SK-N-SH (cell line): ENCODE data around the gene TXNL4B. TPM values are rescaled to one million over a fixed set of nuclear protein-coding genes. Genes with fewer than 3 reads are reported as not detected.

Experiments used
- CTCF ChIA-PET: fragments of 300-600, 350-600 bp; formaldehyde crosslinking; extraction: SDS; loops from one replicate; lab custom pipeline; 2021; lab: Yijun Ruan, JAX
- POLR2A ChIA-PET: fragments of 350-600 bp; sonication (Branson Sonifier 250); formaldehyde crosslinking; extraction: SDS; loops from one replicate; lab custom pipeline; 2020; ENCODE audit warnings: antibody characterized with exemption, inconsistent platforms; lab: Yijun Ruan, JAX
- DNase-seq: peaks from one replicate; pipeline ENCODE4 v3.0.0; 2012
- H2AFZ ChIP-seq: fragments of 200-600 bp; sonication (generic); 2 replicates; pipeline ENCODE4 v1.8.1; 2016; ENCODE audit warnings: antibody characterized with exemption, mild to moderate bottlenecking, low read depth
- H3F3A ChIP-seq: fragments of 200-600 bp; sonication (generic); replicated peaks from 2 replicates; pipeline ENCODE3; 2016; ENCODE audit warnings: antibody characterized with exemption, mild to moderate bottlenecking; ENCODE audit not compliant: insufficient read depth
- H3K27ac ChIP-seq, 2 experiments: fragments of 200-500 bp in 1 of 2; fragments of 200-600 bp in 1 of 2; sonication (Bioruptor generic) in 1 of 2; sonication (generic), shearing (Covaris generic) in 1 of 2; 2 replicates each; pipeline versions ENCODE4 v1.5.1 to v1.6.1; 2014 to 2016; ENCODE audit warnings: low read depth in 2 of 2, inconsistent platforms in 1 of 2, low read length in 1 of 2, mild to moderate bottlenecking in 1 of 2, mixed read lengths in 1 of 2
- H3K27me3 ChIP-seq: fragments of 200-600 bp; sonication (generic), shearing (Covaris generic); 2 replicates; pipeline ENCODE4 v1.6.1; 2016; ENCODE audit warnings: mixed run types; ENCODE audit not compliant: insufficient read depth
- H3K36me3 ChIP-seq, 2 experiments: fragments of 200-500 bp in 1 of 2; fragments of 200-600 bp in 1 of 2; sonication (Bioruptor generic) in 1 of 2; sonication (generic) in 1 of 2; replicated peaks in 1 of 2; 2 replicates each; pipeline versions ENCODE3 to v1.5.1; 2014 to 2016; ENCODE audit warnings: low read length in 1 of 2, mild to moderate bottlenecking in 1 of 2; ENCODE audit not compliant: insufficient read depth in 2 of 2, control insufficient read depth in 1 of 2
- H3K4me1 ChIP-seq, 2 experiments: fragments of 200-500 bp in 1 of 2; fragments of 200-600 bp in 1 of 2; sonication (Bioruptor generic) in 1 of 2; sonication (generic), shearing (Covaris generic) in 1 of 2; 2 replicates each; pipeline versions ENCODE4 v1.5.1 to v1.6.1; 2014 to 2016; ENCODE audit warnings: low read depth in 1 of 2, low read length in 1 of 2, mixed run types in 1 of 2; ENCODE audit not compliant: insufficient read depth in 2 of 2, control insufficient read depth in 1 of 2
- H3K4me2 ChIP-seq: fragments of 200-600 bp; sonication (generic), shearing (Covaris generic); 2 replicates; pipeline ENCODE4 v1.6.1; 2017; ENCODE audit warnings: mixed run types
- H3K4me3 ChIP-seq, 2 experiments: fragments of 200-500 bp in 1 of 2; fragments of 200-600 bp in 1 of 2; sonication (Bioruptor generic) in 1 of 2; sonication (generic), shearing (Covaris generic) in 1 of 2; 2 replicates each; pipeline versions ENCODE4 v1.5.1 to v1.8.1; 2014 to 2016; ENCODE audit warnings: low read depth in 2 of 2, inconsistent platforms in 1 of 2, low read length in 1 of 2, mild to moderate bottlenecking in 1 of 2, mixed read lengths in 1 of 2, moderate library complexity in 1 of 2
- H3K79me2 ChIP-seq: fragments of 200-600 bp; sonication (generic); 2 replicates; pipeline ENCODE4 v1.8.1; 2017; ENCODE audit warnings: mild to moderate bottlenecking; ENCODE audit not compliant: insufficient read depth
- H3K9ac ChIP-seq: fragments of 200-600 bp; sonication (generic); 2 replicates; pipeline ENCODE4 v1.6.1; 2017; ENCODE audit warnings: mixed run types
- H3K9me2 ChIP-seq: fragments of 200-600 bp; sonication (generic); 2 replicates; pipeline ENCODE4 v1.6.1; 2017; ENCODE audit warnings: mixed run types
- H3K9me3 ChIP-seq: fragments of 200-600 bp; sonication (generic); 2 replicates; pipeline ENCODE4 v1.6.1; 2017; ENCODE audit warnings: mixed run types, mild to moderate bottlenecking, moderate library complexity
- H4K20me1 ChIP-seq: fragments of 200-600 bp; sonication (generic); 2 replicates; pipeline ENCODE4 v1.6.1; 2017; ENCODE audit warnings: mild to moderate bottlenecking, mixed run types; ENCODE audit not compliant: insufficient read depth
- ELF1 ChIP-seq: IDR thresholded peaks from 2 replicates; pipeline ENCODE4 v1.4.0; 2012
- FOXM1 ChIP-seq: IDR thresholded peaks from 2 replicates; pipeline ENCODE4 v1.4.0; 2012; ENCODE audit warnings: low read depth, mild to moderate bottlenecking
- MEF2A ChIP-seq: IDR thresholded peaks from 2 replicates; pipeline ENCODE4 v1.4.0; 2012; ENCODE audit warnings: low read depth, borderline replicate concordance
- NFIC ChIP-seq: IDR thresholded peaks from 2 replicates; pipeline ENCODE4 v1.4.0; 2012; ENCODE audit warnings: borderline replicate concordance
- POLR2AphosphoS5 ChIP-seq: IDR thresholded peaks from 2 replicates; pipeline ENCODE4 v1.6.1; 2012; ENCODE audit warnings: low read depth, low read length
- RAD21 ChIP-seq: IDR thresholded peaks from 2 replicates; pipeline ENCODE4 v1.6.1; 2012; ENCODE audit warnings: mild to moderate bottlenecking, low read length
- RCOR1 ChIP-seq: fragments of 150-350 bp; IDR thresholded peaks from 2 replicates; pipeline ENCODE4 v1.6.1; 2017; ENCODE audit warnings: antibody characterized with exemption, low read length
- RXRA ChIP-seq: IDR thresholded peaks from 2 replicates; pipeline ENCODE4 v1.4.0; 2012; ENCODE audit warnings: low read depth, mild to moderate bottlenecking, borderline replicate concordance
- SIN3A ChIP-seq: IDR thresholded peaks from 2 replicates; pipeline ENCODE4 v1.6.1; 2012; ENCODE audit warnings: low read depth, mild to moderate bottlenecking, low read length, moderate library complexity, borderline replicate concordance
- SMC3 ChIP-seq: IDR thresholded peaks from 2 replicates; pipeline ENCODE4 v1.6.1; 2012; ENCODE audit warnings: low read depth, low read length, improper control_type of control experiment
- WGBS: methylation state at CpG from one replicate; pipeline ENCODE4 v1.1.6; 2017; ENCODE audit warnings: low lambda C conversion rate; 5-methylcytosine and 5-hydroxymethylcytosine counted together
- polyA plus RNA-seq, 3 experiments: library from polyadenylated mRNA; depleted of rRNA; stranded (reverse); fragments of >200 nt; gene quantifications; 2 replicates each; pipeline ENCODE4 v1.2.3, GENCODE V29; 2012
- TF ChIP-seq, protein P1 (sequence below): IDR thresholded peaks from 2 replicates; pipeline ENCODE4 v1.4.0; 2012; ENCODE audit warnings: low read depth, borderline replicate concordance
- TF ChIP-seq, protein P2 (sequence below): IDR thresholded peaks from 2 replicates; pipeline ENCODE4; 2012
- TF ChIP-seq, protein P3 (sequence below): fragments of 200-600 bp; sonication (generic); IDR thresholded peaks from 2 replicates; pipeline ENCODE4 v1.6.1; 2017; ENCODE audit warnings: antibody characterized with exemption, mild to moderate bottlenecking, moderate library complexity

The TXNL4B gene
- polyA plus RNA-seq, 1 of the 3 experiments (the other 2 are of a cell fraction) = 8.9 TPM

DNA sequence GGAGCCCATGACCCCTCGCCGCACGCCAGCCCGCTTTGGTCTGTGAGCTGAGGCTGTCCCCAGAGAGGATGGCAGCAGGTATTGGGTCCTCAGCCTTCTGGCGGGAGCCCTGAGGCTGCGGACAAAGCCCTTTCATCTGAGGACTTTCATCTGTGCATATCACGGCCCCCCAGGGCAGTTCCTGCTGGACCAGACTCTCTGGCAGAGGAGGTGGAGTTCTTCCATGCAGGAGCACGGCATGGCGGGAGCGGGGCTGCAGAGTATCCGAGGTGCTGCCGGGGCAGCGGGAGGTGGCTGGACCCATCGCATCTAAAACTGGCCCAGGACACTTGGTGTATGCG, 19.0 kb upstream of the TXNL4B start:
- no peaks in the 10 kb centered on the region for H3K9me3 ChIP-seq
- H3F3A ChIP-seq = no peaks in the 10 kb centered on the region
- DNase-seq = no peak
- H2AFZ ChIP-seq = no peak overlapping the region
- no peak overlapping the region for H3K9ac ChIP-seq
- ChIA-PET POLR2A (no interaction called here), CTCF (interaction anchor here (0.9 to 3.3 kb wide), 4 partner anchors 12 to 46 kb away, joined by 3 to 15 read pairs (median 6); no protein-coding TSS in a partner anchor)
- no peak overlapping the region for H3K4me2 ChIP-seq
- no peak overlapping the region for H3K27ac ChIP-seq
- no peak for TF ChIP-seq RAD21
- TF ChIP-seq ELF1 = no peak
- TF ChIP-seq, protein P1, sequence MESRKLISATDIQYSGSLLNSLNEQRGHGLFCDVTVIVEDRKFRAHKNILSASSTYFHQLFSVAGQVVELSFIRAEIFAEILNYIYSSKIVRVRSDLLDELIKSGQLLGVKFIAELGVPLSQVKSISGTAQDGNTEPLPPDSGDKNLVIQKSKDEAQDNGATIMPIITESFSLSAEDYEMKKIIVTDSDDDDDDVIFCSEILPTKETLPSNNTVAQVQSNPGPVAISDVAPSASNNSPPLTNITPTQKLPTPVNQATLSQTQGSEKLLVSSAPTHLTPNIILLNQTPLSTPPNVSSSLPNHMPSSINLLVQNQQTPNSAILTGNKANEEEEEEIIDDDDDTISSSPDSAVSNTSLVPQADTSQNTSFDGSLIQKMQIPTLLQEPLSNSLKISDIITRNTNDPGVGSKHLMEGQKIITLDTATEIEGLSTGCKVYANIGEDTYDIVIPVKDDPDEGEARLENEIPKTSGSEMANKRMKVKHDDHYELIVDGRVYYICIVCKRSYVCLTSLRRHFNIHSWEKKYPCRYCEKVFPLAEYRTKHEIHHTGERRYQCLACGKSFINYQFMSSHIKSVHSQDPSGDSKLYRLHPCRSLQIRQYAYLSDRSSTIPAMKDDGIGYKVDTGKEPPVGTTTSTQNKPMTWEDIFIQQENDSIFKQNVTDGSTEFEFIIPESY = no peak
- no peak for TF ChIP-seq NFIC
- TF ChIP-seq MEF2A = no peak
- TF ChIP-seq RXRA = no peak
- TF ChIP-seq, protein P2, sequence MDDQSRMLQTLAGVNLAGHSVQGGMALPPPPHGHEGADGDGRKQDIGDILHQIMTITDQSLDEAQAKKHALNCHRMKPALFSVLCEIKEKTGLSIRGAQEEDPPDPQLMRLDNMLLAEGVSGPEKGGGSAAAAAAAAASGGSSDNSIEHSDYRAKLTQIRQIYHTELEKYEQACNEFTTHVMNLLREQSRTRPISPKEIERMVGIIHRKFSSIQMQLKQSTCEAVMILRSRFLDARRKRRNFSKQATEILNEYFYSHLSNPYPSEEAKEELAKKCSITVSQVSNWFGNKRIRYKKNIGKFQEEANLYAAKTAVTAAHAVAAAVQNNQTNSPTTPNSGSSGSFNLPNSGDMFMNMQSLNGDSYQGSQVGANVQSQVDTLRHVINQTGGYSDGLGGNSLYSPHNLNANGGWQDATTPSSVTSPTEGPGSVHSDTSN = no peak
- TF ChIP-seq SMC3 = no peak
- no peak for TF ChIP-seq POLR2AphosphoS5
- TF ChIP-seq SIN3A = no peak
- no peak for TF ChIP-seq FOXM1
- TF ChIP-seq, protein P3, sequence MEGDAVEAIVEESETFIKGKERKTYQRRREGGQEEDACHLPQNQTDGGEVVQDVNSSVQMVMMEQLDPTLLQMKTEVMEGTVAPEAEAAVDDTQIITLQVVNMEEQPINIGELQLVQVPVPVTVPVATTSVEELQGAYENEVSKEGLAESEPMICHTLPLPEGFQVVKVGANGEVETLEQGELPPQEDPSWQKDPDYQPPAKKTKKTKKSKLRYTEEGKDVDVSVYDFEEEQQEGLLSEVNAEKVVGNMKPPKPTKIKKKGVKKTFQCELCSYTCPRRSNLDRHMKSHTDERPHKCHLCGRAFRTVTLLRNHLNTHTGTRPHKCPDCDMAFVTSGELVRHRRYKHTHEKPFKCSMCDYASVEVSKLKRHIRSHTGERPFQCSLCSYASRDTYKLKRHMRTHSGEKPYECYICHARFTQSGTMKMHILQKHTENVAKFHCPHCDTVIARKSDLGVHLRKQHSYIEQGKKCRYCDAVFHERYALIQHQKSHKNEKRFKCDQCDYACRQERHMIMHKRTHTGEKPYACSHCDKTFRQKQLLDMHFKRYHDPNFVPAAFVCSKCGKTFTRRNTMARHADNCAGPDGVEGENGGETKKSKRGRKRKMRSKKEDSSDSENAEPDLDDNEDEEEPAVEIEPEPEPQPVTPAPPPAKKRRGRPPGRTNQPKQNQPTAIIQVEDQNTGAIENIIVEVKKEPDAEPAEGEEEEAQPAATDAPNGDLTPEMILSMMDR = no peak
- no peak for TF ChIP-seq RCOR1
- peaks cover 18 to 56% of the 10 kb centered on the region in 2 experiments for H3K36me3 ChIP-seq
- WGBS = 96% methylated on average over 15 of the region's 15 CpGs
- H3K4me3 ChIP-seq = no peak overlapping the region
- H3K27me3 ChIP-seq = no peaks in the 10 kb centered on the region
- H3K9me2 ChIP-seq = no peaks in the 10 kb centered on the region
- no peaks in the 10 kb centered on the region for H3K79me2 ChIP-seq
- no peaks in the 10 kb centered on the region for H4K20me1 ChIP-seq
- no peaks in the 10 kb centered on the region; a peak in 1 of 4 replicates for H3K4me1 ChIP-seq
